K562 (cell line): ENCODE measurements around the gene RALB. TPM values are rescaled to one million over a fixed set of nuclear protein-coding genes. Genes with fewer than 3 reads are reported as not detected.
A peak's percentile ranks its signal among the peaks of the same experiment; 100 is the strongest.

Experiments used
- CBX2 ChIP-seq: fragments of 200-600 bp; sonication (generic); IDR thresholded peaks from one replicate; pipeline ENCODE4 v1.6.1; 2012; ENCODE audit warnings: mild to moderate bottlenecking, low read length, inconsistent platforms; ENCODE audit not compliant: insufficient read depth, poor library complexity, severe bottlenecking
- CTBP1 ChIP-seq: fragments of 450-650 bp; IDR thresholded peaks from 2 replicates; pipeline ENCODE4 v1.6.1; 2016; ENCODE audit warnings: borderline replicate concordance
- DPF2 ChIP-seq: fragments of 450-650 bp; IDR thresholded peaks from 2 replicates; pipeline ENCODE4 v1.6.1; 2016
- FOXA1 ChIP-seq: fragments of 450-650 bp; IDR thresholded peaks from 2 replicates; pipeline ENCODE4 v1.6.1; 2016; ENCODE audit warnings: mild to moderate bottlenecking, borderline replicate concordance
- GMEB1 ChIP-seq: fragments of 250-450 bp; sonication (Bioruptor Pico); IDR thresholded peaks from 2 replicates; pipeline ENCODE4 v1.4.0; 2020; ENCODE audit warnings: mild to moderate bottlenecking
- GTF2A2 ChIP-seq: IDR thresholded peaks from 2 replicates; pipeline ENCODE4 v1.6.1; 2016; ENCODE audit warnings: mild to moderate bottlenecking, missing genetic modification characterization, missing compliant biosample characterization
- KLF1 ChIP-seq: fragments of 450-650 bp; IDR thresholded peaks from 2 replicates; pipeline ENCODE4 v1.6.1; 2016; ENCODE audit warnings: missing genetic modification characterization, missing compliant biosample characterization
- LARP7 ChIP-seq: fragments of 450-650 bp; IDR thresholded peaks from 2 replicates; pipeline ENCODE4 v1.6.1; 2016
- MAZ ChIP-seq, 2 experiments: fragments of 450-650 bp in 1 of 2; sonication (generic) in 1 of 2; formaldehyde crosslinking; IDR thresholded peaks in 1 of 2; conservative IDR thresholded peaks in 1 of 2; 2 replicates each; pipeline versions ENCODE4 v1.4.0 to v1.5.0; 2020; ENCODE audit warnings: mild to moderate bottlenecking in 1 of 2, missing genetic modification reagents in 1 of 2
- MTA1 ChIP-seq: fragments of 450-650 bp; IDR thresholded peaks from 2 replicates; pipeline ENCODE4 v1.6.1; 2017; ENCODE audit warnings: borderline replicate concordance
- PHTF2 ChIP-seq: fragments of 250-450 bp; sonication (Bioruptor Pico); IDR thresholded peaks from 2 replicates; pipeline ENCODE4 v1.5.0; 2021; ENCODE audit warnings: mild to moderate bottlenecking
- POLR2AphosphoS2 ChIP-seq: IDR thresholded peaks from 2 replicates; pipeline ENCODE4 v1.6.1; 2012; ENCODE audit warnings: low read length, improper control_type of control experiment
- RBBP5 ChIP-seq: fragments of 200-600 bp; sonication (generic); IDR thresholded peaks from 2 replicates; pipeline ENCODE4 v1.6.1; 2012; ENCODE audit warnings: borderline replicate concordance, mild to moderate bottlenecking, low read length, control low read depth, inconsistent platforms; ENCODE audit not compliant: insufficient read depth, poor library complexity, severe bottlenecking
- RBM15 ChIP-seq: fragments of 200-400 bp; formaldehyde crosslinking; IDR thresholded peaks from 2 replicates; pipeline ENCODE4 v1.6.1; 2018; ENCODE audit warnings: mild to moderate bottlenecking, low read length, moderate library complexity; ENCODE audit not compliant: insufficient read depth
- SIX5 ChIP-seq, 2 experiments: IDR thresholded peaks; 2 replicates each; pipeline ENCODE4 v1.6.1; 2011; ENCODE audit warnings: low read length in 2 of 2, borderline replicate concordance in 1 of 2, low read depth in 1 of 2, mild to moderate bottlenecking in 1 of 2, moderate library complexity in 1 of 2; ENCODE audit not compliant: insufficient read depth in 1 of 2
- SNAPC5 ChIP-seq: fragments of 250-450 bp; sonication (Bioruptor Pico); IDR thresholded peaks from 2 replicates; pipeline ENCODE4 v1.8.0; 2021; ENCODE audit warnings: moderate library complexity, mild to moderate bottlenecking, inconsistent platforms
- ZBTB8A ChIP-seq: fragments of 450-650 bp; IDR thresholded peaks from 2 replicates; pipeline ENCODE4 v1.6.1; 2018; ENCODE audit warnings: mild to moderate bottlenecking, moderate library complexity; ENCODE audit not compliant: partially characterized antibody
- ZNF41 ChIP-seq: fragments of 250-450 bp; sonication (Bioruptor Pico); conservative IDR thresholded peaks from 2 replicates; pipeline ENCODE4 v1.4.0; 2020; ENCODE audit warnings: mild to moderate bottlenecking
- ZNF609 ChIP-seq: sonication (generic); formaldehyde crosslinking; IDR thresholded peaks from 2 replicates; pipeline ENCODE4 v1.8.1; 2023; ENCODE audit warnings: missing genetic modification reagents, mild to moderate bottlenecking, borderline replicate concordance
- ZNF76 ChIP-seq: fragments of 250-450 bp; sonication (Bioruptor Pico); IDR thresholded peaks from 2 replicates; pipeline ENCODE4 v1.4.0; 2020; ENCODE audit warnings: mild to moderate bottlenecking, moderate library complexity, borderline replicate concordance
- ZSCAN29 ChIP-seq: fragments of 450-650 bp; IDR thresholded peaks from 2 replicates; pipeline ENCODE4 v1.6.1; 2017
- polyA plus RNA-seq, 8 experiments: library from polyadenylated mRNA; depleted of rRNA in 4 of 8; stranded (reverse) in 5 of 8; unstranded in 3 of 8; fragments of >200 nt; fragmentation: Nextera tagmentation in 2 of 8; fragmentation: Illumina TruSeq in 1 of 8; extraction: Ambion mirVana in 2 of 8; extraction: Trizol in 1 of 8; gene quantifications; 2 replicates each; pipeline versions ENCODE4 v1.2.1 to v1.2.3, GENCODE V29; 2011 to 2014; ENCODE audit warnings: inconsistent platforms in 1 of 8, missing spikeins in 1 of 8
- total RNA-seq, 7 experiments: library from RNA; depleted of rRNA in 6 of 7; stranded (reverse); fragments of >200 nt in 6 of 7; fragmentation: Illumina TruSeq in 2 of 7; extraction: Trizol in 2 of 7; gene quantifications; 2 replicates each; pipeline versions ENCODE4 v1.2.1 to v1.2.3, GENCODE V29; 2011 to 2021; ENCODE audit warnings: low replicate concordance in 1 of 7

RALB gene
- total and polyA plus RNA-seq, 9 of the 15 experiments (the other 6 are each of a cell fraction or from before 2014, with no cell fraction given), result 14.8 to 65.6 (median 38.4) TPM

GRCh38 chr2:120298173-120298835 is 45.7 kb downstream of the RALB start (continued):
- TF ChIP-seq RBBP5 (no peak), LARP7 (no peak), ZNF41 (no peak), GTF2A2 (tag) (no peak), MTA1 (no peak), POLR2AphosphoS2 (no peak), MAZ (CRISPR knock-in tag; conservative IDR thresholded peaks at IDR 0.05 in 1 of 2, IDR thresholded peaks at IDR 0.05 in 1 of 2) (0 out of 4 replicates have a peak, but pooled peaks of 1 of the 2 experiments have one; percentile 29), SIX5 (IDR thresholded peaks at IDR 0.05; ENCODE audit: borderline replicate concordance in 1 of 2, insufficient read depth in 1 of 2, low read depth in 1 of 2, low read length in 2 of 2) (no peak), KLF1 (tag) (no peak), ZSCAN29 (no peak), CTBP1 (peak; percentile 51; the same call in 1 of the 2 replicates), ZNF76 (no peak), ZNF609 (CRISPR knock-in tag) (no peak), CBX2 (no peak), SNAPC5 (CRISPR knock-in tag) (no peak), GMEB1 (no peak), FOXA1 (no peak), DPF2 (peak; percentile 86), ZBTB8A (no peak), PHTF2 (CRISPR knock-in tag) (no peak), RBM15 (no peak)
